ENCODE results near the gene ZNF236.

- TF ChIP-seq ZNF549 (CRISPR knock-in tag; IDR thresholded peaks at IDR 0.05) (no peak), ZNF274 (CRISPR knock-in tag; IDR thresholded peaks at IDR 0.05) (no peak), EZH2 (conservative IDR thresholded peaks at IDR 0.05; ENCODE audit: low read depth, low read length) (no peak), MXD3 (CRISPR knock-in tag; IDR thresholded peaks at IDR 0.05) (no peak), ZNF550 (CRISPR knock-in tag; IDR thresholded peaks at IDR 0.05; ENCODE audit: borderline replicate concordance) (no peak), ZNF780A (CRISPR knock-in tag; IDR thresholded peaks at IDR 0.05) (no peak), NFE2L2 (IDR thresholded peaks at IDR 0.05; ENCODE audit: low read length) (no peak), RFX1 (IDR thresholded peaks at IDR 0.05) (no peak)
Observed at GRCh38 chr18:76880026-76880425, 57.7 kb downstream of the ZNF236 start.
